Measurements from ENCODE around the gene CNR1.

The CNR1 gene

GRCh38 chr6:88143421-88144157 is 22.6 kb downstream of the CNR1 start:
- DNase-seq: no peak

- DNase-seq: no peak
Measured at GRCh38 chr6:88142297-88142668, 23.9 kb downstream of the CNR1 start.

DNA sequence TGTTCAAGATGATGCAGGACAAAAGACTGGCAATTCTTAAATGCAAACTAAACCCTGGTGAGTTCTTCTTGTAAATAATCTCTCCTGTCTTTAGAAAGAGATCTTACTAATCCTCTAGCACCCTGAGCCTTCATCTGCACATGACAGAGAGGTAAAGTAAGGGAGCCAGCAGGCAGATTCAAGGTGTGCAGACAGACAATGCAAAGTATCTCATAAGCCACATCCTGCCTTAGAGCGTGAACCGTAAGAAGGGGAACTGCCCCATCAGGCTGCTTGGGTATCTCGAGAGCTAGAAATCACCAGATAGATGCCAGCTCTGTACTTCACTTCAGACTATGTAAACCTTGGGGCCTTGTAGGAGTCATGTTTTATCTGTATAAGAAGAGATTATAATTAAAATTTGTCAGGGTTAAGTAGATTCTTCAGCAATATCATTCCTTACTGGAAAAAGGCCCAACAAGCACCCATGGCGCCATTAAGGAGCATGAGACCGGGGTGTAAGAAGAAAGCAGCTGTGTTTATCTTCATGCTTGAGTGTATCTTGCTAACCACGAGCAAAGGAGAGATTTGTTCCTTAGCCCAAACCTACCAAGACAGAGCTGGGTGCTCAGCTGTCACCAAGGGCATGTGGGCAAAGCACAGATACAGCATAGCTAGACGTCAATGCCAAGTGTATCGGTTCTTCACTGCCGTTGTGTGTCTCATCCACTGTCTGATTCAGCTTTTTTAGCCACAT is 24.4 kb downstream of the CNR1 start:
- DNase-seq: no peak

DNA sequence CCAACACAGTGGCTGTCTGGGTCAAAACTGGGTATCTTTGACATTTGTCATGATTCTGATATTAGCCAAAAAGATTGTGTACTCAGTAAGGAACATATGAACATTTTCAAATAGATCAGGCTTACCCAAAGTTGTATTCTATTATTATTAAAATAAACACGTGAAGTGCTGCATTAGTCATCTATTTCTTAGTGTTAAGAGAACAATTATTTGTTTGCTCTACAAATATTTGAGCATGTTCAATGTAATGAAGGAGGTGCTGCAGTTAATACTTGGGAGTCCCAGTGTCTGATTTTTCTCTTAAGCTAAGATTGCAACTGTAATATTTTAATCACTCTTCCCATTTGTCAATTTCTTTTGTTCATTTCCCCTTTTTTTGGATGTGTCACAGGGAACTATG is 28.2 kb downstream of the CNR1 start:
- DNase-seq: no peak

DNA sequence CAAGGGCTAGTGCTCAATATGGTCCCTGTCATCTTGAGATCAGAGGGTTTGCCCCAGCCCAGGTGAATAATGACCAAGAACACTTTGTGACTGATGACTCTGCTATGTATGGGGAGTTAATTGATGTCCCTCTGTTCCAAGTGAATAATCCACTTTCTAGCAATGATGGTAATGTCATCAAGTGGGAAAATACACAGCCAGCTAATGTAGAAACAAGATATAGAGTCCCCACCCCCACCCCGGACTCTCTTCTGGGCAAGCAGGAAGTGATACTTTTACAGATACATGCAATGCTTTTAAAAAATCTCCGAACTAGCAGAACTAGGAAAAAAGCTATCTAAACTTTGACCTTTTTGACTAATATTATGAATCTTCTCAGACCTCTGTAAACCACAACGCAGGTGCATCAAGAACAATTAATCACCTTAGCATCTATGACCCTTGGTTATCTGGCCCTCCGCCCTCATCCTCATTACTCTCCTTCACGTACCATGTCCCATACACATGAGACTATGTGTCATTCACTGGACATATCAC is 30.5 kb downstream of the CNR1 start:
- no peak for DNase-seq

DNA sequence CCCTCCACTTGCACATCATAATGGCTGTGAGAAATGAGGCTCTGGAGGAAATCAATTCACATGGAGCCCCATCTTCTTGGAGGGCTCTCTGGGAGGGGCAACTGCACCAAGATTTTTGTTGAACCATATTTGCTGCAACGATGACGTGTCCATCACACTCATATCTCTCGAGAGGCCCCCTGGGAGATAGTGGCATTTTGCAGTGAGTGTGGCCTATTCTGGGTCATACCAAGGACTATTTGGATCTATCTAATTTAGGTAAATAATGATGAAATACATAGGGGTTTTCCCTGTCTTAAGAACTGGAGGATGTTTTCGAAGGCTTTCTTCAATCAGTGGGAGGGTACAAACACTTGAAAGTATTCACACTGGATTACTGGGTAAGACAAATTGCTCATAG is 31.6 kb downstream of the CNR1 start:
- DNase-seq: no peak

DNA sequence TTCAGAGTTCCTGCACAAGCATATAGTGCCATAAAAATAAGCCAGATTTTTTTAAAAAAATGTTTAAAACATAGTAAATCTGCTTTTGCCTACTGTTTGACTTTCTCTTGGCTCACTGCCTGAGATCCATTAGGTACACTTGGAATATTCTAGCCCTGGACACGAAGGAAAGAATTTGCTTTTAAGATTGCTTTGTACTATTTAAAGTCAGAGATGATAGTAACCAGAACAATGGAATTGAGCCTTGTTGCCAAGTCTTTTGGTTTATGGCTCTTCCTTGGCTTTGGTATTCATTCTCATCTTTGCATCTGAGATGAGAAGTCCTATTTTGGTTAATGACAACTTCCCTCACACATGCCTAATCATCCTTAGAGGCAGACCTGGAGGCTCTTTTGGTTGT is 32.4 kb downstream of the CNR1 start:
- no peak for DNase-seq

GRCh38 chr6:88124925-88125557 is 41.1 kb downstream of the CNR1 start:
- DNase-seq: no peak

DNA sequence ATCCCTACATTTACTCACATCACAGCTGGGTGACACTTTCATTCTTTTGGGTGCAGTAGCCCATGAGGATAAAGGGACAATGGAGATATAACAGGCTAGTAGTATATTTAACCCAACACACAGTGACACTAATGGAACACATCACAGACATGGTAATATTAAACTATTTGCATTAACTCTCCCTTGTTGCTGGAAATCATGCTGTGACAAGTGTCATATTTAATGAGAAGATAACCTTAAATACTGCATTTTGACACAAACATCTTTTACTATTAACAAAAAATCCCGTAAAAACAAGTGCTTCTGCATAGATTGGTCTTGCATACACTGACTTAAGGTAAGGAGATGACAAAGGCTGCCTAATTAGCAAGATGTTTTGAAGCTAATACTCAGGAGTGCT is 45.5 kb downstream of the CNR1 start:
- no peak for DNase-seq

GRCh38 chr6:88119769-88120168 is 46.4 kb downstream of the CNR1 start:
- DNase-seq: no peak

DNA sequence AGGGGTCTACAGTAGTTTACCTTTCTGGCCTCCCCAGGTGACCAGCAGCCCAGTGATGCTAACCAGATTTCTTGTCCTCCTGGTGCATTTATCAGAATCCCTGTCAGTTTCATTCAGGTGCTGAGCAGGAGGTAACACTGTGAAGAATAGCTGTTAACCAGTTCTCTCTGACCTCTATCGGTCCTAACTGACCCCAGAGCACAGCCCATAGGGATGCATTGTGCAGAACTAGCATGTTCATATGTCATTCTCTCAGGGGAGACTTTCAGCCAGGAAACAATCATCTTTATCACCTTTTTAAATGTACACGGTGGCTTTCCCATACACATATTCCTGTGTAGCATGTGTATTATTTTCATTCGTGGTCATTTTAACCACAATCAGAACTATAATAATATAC is 49.9 kb downstream of the CNR1 start:
- no peak for DNase-seq

GRCh38 chr6:88115307-88115706 is 50.8 kb downstream of the CNR1 start:
- DNase-seq: no peak

DNA sequence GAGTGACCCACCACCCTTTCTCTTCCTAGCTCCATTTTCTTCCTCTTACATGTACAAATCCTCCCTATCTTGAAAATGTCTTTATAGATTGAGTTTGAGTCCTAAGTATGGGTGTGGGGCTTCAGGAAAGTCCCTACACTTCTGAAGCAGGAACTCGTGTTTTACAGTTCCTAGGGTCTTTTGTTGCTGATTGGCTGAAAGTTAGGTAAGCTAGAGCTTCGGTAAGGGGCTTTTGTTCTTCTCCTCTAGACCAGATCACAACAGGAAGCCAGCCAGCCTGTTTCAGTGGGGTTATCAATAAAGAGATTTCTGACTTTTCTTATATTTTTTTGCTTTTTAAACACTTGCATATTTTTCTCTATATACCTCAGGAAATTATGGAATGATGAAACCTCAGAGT is 51.3 kb downstream of the CNR1 start:
- DNase-seq: no peak

DNA sequence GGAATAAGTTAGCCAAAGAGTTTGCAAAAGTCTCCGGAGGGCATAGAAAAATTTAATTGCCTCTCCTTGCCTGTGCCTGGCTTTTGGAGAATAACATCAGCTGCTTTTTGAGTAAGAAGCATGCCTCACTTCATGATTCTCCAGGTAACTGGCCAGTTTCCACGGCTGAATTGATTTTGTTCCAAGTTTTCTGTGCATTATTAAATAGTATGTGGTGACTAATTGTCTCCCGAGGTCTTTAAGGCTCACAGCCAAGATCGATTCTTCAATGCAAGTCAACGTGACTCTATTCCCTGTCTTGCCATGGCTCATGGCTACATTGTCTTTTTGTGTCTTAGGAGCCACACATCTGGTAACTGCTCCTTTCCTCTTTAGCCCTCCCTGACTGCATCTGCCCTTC is 54.2 kb downstream of the CNR1 start:
- DNase-seq: no peak

- no peak for DNase-seq
Measured at GRCh38 chr6:88107241-88107640, 58.9 kb downstream of the CNR1 start.

GRCh38 chr6:88105741-88106340 is 60.3 kb downstream of the CNR1 start:
- no peak for DNase-seq

All from inflammatory macrophage treated with lipopolysaccharide for 4 hours (primary cell).